Amniotic epithelial cell (primary cell): ENCODE results near the gene PRR5L.

Experiments
- DNase-seq: peaks from one replicate; pipeline ENCODE4 v3.0.0-alpha.2; 2010; ENCODE audit warnings: low read depth

Gene PRR5L, protein sequence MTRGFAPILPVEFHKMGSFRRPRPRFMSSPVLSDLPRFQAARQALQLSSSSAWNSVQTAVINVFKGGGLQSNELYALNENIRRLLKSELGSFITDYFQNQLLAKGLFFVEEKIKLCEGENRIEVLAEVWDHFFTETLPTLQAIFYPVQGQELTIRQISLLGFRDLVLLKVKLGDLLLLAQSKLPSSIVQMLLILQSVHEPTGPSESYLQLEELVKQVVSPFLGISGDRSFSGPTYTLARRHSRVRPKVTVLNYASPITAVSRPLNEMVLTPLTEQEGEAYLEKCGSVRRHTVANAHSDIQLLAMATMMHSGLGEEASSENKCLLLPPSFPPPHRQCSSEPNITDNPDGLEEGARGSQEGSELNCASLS

DNA sequence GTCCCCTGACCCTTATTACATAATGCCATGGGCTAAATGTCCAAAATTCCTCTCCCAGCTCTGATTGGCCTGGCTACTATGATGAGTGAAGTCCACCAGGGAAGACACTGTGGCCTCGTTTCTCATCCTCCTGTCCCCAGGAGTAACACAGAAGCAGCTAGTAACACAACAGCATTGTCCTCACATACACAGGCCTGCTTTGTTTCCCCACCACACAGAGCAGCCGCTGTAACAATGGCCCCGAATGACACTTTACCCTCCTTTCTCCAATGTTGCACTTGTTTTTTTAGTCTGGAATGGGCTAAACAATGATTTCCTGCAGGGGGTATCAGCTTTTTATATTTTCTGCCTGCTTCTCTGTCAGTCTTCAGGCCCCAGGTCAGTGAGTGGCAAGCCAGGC is at the start of gene PRR5L:
Gene PRR5L (plus strand): TSS at position 363 of the 400 bp plus-strand sequence. CDS start 104,834 bp downstream, outside the sequence.
- no peak for DNase-seq

DNA sequence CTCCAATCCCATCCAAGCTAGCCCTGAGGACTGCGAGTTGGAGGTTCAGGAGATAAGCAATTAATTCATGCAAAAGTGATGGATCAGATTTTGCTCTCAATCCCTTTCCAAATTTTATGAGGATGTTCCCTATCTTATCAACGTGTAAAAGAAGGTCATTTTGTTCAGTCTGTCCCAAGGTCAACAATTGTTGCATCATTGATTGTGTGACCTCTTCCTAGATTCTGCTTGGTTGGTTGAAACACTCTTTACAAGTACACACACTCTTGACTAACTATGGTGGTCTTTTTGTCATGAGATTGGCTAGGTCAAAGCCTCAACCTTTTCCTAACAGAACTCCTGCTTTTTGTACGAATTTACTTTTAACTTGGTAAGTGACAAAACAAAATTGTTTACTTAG is 48.6 kb upstream of the PRR5L start:
- no peak for DNase-seq

DNA sequence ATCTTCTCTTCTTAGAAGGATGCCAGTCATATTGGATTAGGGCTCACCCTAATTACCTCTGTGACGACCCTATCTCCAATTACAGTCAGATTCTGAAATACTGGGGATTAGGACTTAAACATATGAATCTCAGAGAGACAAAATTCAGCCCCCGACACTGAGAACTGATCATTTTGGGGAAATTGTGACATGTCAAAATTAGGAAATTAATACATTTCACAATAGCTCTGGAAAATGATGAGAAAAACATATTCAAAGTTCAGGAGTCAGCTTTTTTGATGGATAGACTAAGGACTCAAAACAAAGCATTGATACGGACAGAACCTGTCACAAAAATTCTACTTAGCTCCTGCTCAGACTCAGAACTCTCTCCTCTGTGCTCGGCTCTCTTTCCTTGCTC is 47.7 kb upstream of the PRR5L start:
- no peak for DNase-seq

DNA sequence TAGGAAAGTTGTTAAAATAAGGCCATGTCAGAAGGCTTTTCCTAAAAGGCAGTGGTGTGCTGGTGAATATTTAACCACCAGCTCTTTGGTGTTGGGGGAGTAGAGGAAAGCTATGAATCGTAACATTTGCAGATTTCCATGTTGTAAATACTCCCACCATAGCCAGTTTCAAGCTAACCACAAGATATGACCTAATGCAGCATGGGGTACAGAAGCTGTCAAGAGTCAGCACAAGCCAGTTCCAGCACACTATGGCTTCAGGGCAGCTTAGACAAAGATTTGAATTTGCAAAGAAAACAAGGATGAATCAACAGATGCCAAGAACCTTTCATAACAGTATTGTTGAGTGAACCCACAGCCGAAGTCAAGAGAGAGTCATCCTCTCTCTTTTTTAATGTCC is 46.8 kb upstream of the PRR5L start:
- peak; percentile 99 for DNase-seq

DNA sequence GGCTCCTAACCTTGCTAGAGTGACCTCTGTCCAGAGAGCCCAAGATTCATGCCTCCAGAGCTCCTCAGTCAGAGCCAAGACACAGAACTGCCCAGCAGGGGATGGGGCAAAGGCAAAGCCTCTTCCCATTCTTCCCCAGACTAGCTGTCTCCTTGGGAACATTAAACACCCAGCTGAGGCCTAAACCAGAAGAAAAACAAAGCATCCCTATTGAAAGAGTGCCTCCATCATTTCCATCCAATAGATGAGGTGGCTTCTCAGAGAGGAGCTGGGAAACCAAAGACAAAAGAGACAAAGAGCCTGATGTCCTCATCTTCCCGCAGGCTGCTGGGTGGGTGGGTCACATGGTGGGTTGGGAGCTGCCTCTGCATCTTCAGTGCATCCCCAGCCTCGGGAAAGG is 44.3 kb upstream of the PRR5L start:
- no peak for DNase-seq

DNA sequence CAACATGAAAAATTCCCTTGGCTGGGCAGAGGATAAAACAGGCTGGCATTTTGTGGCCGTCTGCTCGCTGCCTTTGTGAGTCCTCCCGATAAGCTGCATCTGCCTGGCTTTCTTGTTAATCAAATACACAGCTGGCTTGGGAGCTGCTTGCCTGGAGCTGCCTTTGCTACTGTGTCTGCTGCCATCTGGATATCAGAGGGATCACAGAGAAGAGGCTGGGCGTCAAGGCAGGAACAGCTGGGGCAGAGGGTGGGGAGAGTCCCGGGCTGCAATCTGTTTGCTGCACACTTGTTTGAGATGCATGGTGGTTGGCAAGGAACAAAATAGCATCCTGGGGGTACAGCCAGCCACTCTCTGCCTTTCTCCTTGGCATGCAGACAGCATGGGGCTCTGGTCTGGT is 42.9 kb upstream of the PRR5L start:
- DNase-seq, result peak; percentile 18

DNA sequence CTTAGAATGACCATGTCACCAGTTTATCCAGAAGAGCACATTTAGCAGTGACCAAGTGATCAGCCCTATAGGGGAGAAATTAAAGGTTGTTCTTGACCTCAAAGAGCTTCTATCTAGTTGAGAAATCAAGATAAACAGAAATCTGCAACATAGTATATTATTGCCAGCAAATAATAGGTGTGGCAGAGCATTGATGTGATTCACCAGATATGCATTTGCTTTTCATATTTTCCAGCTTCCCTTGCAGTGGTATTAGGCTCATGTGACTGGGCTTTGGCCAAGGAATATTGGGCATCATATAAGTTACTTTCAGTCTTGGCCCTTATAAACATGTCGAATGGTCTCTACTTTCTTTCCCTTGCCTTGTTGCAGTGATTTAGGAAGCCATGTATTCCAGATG is 41.4 kb upstream of the PRR5L start:
- peak; percentile 45 for DNase-seq

DNA sequence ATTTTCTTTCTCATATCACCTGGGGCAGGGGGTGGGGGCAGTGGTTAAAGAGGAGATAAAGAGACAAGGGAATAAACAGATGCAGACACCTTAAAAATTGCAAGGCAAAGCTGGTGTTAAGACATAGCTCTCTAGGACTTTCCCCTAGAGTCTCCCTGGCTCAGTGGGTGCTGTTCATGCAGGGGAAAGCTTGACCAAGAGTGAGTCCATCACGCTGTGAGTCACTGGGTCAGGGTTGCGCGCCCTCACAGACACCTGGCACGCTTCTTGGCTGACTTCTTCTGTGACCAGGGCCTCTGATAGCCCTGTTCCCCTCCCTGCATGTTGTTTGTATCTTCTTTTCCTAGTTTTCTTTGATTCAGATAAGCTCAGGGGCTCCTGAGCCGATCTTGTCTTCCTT is 38.7 kb upstream of the PRR5L start:
- peak; percentile 76 for DNase-seq

DNA sequence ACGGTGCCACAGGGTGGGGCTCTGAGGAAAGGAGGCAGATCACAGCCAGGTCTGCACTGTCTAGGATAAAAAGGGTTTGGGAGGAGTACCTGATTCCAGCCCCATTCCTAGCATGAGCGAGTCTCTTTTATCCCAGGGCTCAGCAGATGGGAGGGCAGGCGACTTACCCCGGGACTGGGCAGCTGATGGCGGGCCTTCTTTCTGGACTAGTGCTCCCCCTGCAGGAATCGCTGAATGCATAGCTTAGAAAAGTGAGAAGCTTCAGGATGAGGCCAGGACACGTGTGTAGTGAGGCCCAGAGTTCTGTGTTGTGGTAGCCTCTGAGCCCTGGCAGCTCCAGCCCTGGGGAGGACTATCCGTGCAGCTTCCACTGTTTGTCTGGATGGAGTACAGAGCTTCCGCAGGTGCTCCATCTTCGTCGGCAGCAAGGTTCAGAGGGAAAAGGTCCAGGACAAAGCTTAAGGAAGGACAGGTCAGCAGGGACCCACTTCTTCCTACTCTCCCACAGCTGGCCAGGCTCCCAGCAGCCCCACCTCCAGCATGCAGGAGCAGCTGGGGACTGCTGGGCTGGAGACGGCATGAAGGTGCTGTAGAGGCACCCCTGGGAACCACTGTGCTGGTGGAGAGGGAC is 37.2 kb upstream of the PRR5L start:
- peak; percentile 79 for DNase-seq

DNA sequence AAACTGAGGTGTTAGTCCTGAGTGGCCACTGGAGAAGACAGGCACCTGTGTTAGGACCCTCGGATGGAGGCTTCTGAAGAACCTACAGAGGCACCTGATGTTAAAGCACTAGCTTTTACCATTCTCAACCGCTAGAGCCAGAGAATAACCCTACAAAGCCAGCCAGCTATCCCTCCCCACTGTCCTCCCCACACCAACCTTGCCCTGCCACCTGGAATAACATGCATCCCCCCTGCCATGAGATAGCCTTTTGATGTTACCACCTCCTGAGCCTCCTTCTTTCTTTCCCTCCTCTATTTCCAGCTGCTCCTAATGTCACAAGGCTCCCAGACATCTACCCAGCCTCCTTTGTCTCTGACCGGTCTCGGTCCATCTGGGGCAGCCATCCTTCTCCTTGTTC is 35.0 kb upstream of the PRR5L start:
- DNase-seq, result no peak

DNA sequence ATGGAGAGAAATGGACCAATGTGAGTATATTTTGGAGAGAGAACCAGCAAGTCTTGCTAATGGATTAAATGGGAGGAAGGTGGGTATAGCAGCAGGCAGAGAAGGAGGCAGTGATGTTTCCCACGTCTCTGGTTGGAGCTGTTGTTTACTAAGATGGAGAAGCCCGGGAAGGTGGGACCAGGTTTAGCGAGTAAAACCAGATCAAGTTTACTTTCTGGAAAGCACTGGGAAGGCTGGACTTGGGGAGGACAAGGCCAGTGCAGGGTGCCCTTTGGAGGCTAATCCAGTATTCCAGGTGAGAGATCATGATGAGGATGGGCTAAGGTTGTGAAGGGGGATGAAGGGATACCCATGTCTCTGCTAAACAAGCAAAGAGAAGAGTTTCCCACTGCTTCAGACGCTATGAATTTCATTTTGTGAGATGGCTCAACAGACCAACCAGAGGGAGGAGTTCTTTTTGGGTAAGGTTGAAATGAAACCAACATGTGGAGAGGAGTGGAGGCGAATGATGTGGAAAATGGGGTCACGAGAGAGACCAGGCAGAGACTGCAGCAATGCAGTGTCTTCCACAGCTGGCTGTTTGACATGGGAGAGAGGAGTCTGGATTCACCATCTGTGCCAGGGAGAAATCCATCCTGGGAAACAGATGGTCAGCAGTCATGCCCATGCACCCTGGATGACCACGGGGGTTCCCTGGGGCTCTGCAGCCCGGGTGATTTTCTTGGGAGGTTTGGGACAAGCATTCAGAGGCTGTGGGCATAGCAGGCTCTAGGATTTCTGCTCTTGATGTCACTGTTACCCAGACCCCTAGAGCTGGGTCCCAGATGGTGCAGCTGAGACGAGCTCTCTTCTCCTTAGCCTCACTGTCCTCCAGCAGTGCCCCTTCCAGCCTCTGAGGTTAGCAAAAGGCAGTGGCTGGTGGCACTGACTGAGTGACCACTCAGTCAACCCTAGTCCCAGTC is 31.8 kb upstream of the PRR5L start:
- DNase-seq, result no peak

DNA sequence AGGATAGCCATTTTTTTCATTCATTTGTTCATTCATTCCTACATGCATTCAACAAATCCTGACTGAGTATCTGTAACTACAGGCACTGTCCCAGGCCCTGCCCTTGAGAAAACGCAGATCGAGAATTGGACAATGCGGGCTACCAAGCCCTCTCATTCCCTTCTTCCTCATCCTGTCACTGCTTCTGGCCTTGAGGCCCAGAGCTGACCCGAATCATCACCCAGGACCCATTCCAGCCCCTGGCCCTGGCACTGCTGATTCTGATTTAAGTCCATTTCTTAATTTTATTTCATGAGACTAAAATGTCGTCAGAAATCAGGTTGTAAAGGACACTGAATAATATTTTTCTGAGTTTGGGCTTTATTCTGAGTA is 31.1 kb upstream of the PRR5L start:
- DNase-seq, result no peak

DNA sequence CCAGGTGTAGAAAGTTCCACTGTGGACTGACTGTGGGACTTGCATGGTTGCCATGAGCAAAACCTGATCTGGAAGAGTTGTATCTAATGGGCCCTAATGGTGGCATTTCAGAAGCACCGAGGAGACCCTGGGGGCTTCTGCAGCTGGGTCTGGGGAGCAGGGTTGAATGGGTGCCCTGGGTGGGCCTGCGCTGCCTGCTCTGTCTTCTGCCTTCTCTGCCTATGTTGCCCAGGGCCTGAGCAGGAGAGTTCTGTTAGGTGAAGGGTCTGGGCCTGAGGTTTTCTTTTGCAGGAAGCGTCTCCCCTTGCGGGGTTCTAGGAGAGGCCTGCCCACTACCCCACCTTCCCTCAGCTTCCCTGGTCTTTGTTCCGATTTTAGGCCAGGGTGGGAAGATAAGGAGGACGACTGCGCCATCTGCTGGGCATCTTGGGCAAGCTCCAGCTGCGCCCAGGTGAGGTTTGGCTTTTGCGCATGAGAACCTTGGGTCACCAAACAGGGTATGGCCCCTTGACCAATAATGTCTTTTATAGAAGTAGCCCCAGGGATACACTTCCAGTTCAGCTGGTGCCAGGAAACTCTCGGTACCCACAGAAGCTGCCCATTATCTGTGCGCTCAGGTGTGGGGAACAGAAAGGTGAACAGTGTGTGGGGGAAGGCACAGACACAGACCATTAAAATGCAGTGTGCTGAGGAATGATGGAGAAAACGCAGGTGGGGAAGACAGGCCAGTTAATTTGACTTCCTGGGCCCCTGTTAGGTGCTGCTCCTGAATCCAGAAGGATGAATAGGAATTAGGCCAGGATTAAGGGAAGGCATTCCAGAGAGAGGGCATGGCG is 30.1 kb upstream of the PRR5L start:
- peak; percentile 30 for DNase-seq

DNA sequence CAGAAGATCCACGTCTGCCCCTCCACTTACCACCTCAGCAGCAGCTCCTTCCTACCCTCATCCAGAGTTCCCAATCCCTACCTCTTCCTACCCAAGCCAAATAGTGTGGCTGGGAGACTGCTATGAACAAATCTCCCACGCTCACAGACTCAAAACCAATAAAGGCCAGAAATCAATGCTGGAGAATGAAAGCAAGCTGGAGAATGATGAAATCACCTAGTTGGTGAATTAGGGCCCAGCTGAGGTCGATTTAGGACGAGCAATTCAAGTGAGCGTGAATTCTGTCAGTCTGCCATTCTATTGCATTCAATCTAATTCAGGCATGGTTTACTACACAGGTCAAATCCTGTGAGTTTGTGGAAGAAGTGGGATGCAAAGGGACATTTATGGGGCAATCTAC is 29.3 kb upstream of the PRR5L start:
- DNase-seq, result no peak

DNA sequence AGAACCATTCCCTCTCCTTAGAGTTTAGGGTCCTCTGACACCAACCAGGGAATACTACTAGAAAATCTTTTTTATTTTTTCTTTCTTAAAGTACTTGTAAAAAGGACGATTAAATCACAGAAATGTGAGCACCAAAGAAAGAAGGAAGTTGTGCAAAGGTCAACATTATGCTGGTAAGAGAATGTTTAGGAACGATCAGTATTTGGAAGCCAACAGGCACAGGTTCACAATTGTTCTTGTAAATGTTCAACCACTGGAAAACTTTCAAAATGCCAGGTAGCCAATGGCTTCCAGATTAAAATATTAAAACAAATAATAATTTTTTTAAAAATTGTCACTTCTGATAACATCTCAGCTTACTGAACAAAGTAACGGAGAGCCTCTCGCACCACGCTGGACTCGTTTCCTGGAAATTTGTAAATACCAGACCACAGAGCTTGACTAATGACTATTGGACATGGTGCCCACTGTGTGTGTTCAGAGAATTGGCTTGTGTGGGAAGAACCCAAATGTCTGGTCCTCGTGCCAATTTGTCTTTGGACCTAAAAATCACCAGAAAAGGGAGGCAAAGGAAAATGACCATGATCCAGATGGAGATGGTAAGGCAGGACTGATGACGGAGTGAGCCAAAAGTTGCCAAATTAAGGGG is 27.6 kb upstream of the PRR5L start:
- no peak for DNase-seq

DNA sequence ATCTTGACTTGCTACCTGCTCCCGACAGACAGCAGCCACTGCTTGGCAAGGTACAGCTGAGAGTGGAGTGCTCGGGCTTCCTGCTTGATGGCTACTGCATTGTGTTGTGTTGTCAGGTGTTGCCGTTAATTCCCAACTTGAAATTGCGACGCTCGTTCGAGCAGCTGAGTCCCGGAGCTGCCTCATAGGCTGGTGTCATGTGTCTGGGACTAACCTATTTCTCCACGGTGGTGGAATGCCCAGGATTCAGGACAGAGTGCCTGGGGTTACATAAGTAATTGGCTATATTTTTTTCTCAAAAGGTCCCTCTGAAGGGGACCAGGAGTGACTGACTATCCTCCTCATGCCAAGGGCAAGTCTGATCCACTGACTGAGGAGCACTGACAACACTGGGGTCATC is 25.4 kb upstream of the PRR5L start:
- DNase-seq, result no peak

DNA sequence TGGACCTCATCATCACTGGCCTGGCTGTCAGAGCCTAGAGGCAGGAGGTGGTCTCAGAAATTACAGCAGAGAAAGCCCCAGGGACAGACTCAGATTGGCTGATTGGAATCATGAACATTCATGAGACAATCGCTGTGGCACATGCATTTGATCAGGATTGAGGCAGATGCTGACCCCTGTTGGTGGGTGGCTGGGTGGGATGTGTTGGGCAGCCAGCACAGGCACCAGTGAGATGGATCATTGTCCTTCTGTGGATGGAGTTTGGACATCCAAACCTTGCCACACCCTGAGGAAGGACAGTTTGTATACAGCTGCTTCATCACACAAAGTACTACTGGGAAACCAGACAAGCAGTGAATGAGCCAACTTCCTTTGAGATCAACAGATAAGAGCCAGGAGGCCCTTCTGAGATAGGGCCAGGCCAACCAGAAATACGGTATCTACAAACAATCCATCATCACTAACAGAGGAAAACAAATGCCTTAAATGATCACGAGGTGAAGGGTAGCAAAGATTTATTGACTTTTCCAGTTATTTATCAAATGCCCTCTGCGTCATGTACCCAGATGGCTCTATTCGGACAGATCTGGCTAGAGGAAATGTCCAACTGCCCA is 24.2 kb upstream of the PRR5L start:
- DNase-seq, result peak; percentile 87

DNA sequence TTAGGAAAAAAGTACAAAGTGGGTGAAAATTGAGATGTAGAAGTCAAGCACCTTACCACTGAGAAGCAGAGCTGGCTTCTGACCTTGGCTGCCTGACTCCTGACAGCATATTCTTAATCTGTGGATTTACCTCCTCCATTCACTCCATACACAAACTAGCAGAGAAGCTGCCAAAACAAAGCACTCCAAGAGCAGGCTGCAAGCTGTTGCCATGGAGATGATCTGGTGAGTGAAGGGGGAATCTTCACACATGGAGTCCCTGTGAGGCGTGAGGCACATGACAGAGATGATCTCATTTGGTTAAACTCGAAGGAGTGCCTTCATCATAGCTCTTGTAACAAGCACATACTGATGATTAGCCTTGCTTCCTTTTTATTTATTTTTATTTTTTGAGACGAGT is 23.0 kb upstream of the PRR5L start:
- DNase-seq, result peak; percentile 55

DNA sequence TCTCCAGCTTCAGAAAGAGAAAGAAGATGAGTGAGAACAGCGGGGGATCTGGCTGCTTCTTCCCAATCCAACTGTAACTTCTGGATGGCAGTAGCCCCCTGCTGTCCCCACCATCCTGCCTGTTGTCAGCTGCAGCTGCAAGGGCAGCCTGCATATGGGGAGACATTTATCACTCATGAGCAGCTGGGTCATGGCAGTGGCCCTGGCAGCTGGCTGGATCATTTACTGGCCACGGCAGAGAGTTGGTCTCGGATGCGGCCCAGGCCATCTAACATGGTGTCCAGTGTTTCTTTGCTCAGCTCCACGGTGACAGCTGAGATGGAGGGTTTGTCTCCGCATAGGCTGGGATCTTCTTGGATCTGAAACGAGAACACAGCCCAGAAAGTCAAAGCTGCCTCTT is 21.7 kb upstream of the PRR5L start:
- no peak for DNase-seq

DNA sequence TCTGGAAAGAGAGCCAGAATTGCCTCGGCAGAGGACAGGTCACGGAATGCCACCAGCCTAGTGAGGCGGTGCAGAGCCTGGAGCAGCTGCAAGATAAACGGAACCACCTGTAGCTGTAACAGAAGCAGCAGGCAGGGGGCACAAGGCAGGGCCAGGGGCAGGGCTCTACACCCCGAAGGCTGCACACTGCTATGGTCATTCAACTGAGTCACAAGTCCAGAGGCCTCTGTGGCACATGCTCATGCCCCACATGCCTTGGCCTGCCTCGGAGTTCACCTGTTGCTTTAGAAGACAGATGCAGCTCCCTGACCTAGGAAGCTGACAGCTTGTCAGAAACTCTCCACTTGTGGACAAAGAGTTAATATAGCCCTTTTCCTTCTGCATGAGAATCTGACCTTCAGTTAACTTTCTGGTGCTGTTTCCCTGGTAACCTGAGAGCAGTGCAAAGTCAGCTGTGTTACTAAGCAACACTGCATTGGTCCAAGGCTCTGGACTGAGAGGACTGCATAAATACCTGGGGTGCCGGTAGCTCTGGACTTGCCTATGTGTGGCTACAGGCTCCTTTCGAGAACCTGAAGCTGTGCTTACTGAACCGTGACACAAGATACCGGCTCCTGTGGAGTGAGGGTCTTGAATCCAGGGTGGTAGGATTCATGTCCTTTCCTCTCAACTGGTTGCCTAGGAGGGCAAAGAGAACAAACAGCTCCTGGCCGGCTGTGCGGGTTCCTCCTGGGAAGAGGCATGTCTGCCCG is 17.4 kb upstream of the PRR5L start:
- peak; percentile 17 for DNase-seq
